ENCODE measurements around the gene CDK19.
A peak's percentile ranks its signal among the peaks of the same experiment; 100 is the strongest.

The CDK19 gene

DNA sequence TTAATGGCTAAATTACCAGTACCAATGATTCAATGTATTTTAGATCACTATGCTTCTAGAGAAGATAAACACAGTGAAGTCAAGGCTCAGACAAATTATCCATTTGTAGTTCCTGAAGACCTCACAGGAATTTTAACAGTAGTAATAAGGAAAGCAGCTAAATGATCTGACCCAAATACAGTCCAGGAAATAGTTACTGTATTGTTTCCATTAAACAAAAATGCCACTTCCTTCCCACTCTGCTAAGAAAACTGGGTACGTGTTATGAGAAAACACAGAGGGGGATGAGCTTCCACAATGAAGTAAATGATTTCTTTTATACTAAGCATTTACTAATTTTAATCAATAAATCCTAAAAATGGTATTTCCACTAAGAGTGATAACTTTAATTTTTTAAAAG lies 127.9 kb downstream of the CDK19 start:
- no peaks in the 10 kb centered on the region for H3F3A ChIP-seq (ENCODE audit: insufficient read depth, low read length)
- no peaks in the 10 kb centered on the region for H3K9me2 ChIP-seq (replicated peaks; ENCODE audit: insufficient read depth, low read length)
- H3K27me3 ChIP-seq (replicated peaks; ENCODE audit: insufficient read depth, low read length), result no peaks in the 10 kb centered on the region
- no peak for DNase-seq
- no peak overlapping the region for H3K4me3 ChIP-seq (ENCODE audit: low read length)
- no peak overlapping the region for H3K9ac ChIP-seq (ENCODE audit: low read length)
- H3K36me3 ChIP-seq (replicated peaks; ENCODE audit: insufficient read depth, low read length), result no peaks in the 10 kb centered on the region
- H3K4me1 ChIP-seq (ENCODE audit: low read length), result no peaks in the 10 kb centered on the region
- H3K4me2 ChIP-seq (ENCODE audit: low read depth, low read length), result no peak overlapping the region
- TF ChIP-seq EZH2 (optimal IDR thresholded peaks at IDR 0.05; ENCODE audit: low read depth, low read length), result no peak
- no peak overlapping the region for H2AFZ ChIP-seq (ENCODE audit: low read length)
- H3K9me3 ChIP-seq (replicated peaks; ENCODE audit: insufficient read depth, low read length), result no peaks in the 10 kb centered on the region
- H4K20me1 ChIP-seq (ENCODE audit: insufficient read depth, low read length), result no peaks in the 10 kb centered on the region
- H3K79me2 ChIP-seq (ENCODE audit: low read length), result no peaks in the 10 kb centered on the region
- H3K27ac ChIP-seq (ENCODE audit: low read length), result no peak overlapping the region

DNA sequence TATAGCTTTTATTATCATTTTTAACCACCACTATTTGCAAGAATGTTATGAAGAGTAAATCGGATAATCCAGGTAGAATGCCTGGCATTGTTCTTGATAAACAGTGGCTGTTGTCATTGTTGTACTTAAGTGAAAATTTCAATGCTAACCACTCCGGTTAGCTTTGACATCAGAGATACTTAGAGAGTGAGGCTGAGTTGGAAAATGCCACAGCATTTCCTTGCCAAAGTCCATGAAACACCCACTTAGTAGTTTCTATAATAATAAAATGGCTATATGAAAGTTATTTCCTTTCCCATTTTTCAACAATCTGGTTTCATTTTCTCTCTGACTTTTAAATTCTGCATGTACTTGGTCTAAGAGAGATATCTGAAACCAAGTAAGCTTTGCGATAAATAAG lies 132.0 kb downstream of the CDK19 start:
- no peak overlapping the region for H3K27ac ChIP-seq (ENCODE audit: low read length)

DNA sequence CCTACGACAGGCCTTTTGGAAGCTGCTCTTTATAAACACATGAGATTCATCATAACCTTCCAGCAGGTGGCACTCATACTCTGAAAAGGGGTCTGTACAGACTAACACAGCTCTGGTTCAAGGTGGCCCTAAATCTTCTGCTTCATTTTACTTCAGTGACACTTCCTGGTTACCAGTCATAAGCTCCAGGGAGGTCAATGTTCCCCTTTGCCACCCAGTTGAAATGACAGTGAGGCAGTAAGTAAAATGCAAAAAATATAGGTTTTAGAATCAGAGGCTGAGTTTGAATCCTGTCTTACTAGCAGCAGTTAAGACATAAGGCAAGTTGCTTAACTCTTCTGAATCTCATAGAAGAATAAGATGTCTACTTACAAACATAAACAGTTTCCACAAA lies 132.8 kb downstream of the CDK19 start:
- no peak overlapping the region for H3K4me3 ChIP-seq (ENCODE audit: low read length)
- no peak overlapping the region for H2AFZ ChIP-seq (ENCODE audit: low read length)
- no peaks in the 10 kb centered on the region for H3K27me3 ChIP-seq (replicated peaks; ENCODE audit: insufficient read depth, low read length)
- no peaks in the 10 kb centered on the region for H3K36me3 ChIP-seq (replicated peaks; ENCODE audit: insufficient read depth, low read length)
- no peaks in the 10 kb centered on the region for H3K9me3 ChIP-seq (replicated peaks; ENCODE audit: insufficient read depth, low read length)
- TF ChIP-seq, protein P1, sequence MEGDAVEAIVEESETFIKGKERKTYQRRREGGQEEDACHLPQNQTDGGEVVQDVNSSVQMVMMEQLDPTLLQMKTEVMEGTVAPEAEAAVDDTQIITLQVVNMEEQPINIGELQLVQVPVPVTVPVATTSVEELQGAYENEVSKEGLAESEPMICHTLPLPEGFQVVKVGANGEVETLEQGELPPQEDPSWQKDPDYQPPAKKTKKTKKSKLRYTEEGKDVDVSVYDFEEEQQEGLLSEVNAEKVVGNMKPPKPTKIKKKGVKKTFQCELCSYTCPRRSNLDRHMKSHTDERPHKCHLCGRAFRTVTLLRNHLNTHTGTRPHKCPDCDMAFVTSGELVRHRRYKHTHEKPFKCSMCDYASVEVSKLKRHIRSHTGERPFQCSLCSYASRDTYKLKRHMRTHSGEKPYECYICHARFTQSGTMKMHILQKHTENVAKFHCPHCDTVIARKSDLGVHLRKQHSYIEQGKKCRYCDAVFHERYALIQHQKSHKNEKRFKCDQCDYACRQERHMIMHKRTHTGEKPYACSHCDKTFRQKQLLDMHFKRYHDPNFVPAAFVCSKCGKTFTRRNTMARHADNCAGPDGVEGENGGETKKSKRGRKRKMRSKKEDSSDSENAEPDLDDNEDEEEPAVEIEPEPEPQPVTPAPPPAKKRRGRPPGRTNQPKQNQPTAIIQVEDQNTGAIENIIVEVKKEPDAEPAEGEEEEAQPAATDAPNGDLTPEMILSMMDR (IDR thresholded peaks at IDR 0.05; ENCODE audit: low read length), result peak; percentile 74
- no peak for TF ChIP-seq EZH2phosphoT487 (IDR thresholded peaks at IDR 0.05; ENCODE audit: low read length)
- no peaks in the 10 kb centered on the region for H3K79me2 ChIP-seq (ENCODE audit: low read length)
- peak; percentile 72 for DNase-seq
- H4K20me1 ChIP-seq (ENCODE audit: insufficient read depth, low read length), result no peaks in the 10 kb centered on the region
- no peaks in the 10 kb centered on the region for H3K9me2 ChIP-seq (replicated peaks; ENCODE audit: insufficient read depth, low read length)
- H3K4me2 ChIP-seq (ENCODE audit: low read depth, low read length), result no peak overlapping the region
- H3K4me1 ChIP-seq (ENCODE audit: low read length), result no peaks in the 10 kb centered on the region
- no peak overlapping the region for H3K27ac ChIP-seq (ENCODE audit: low read length)
- no peak overlapping the region for H3K9ac ChIP-seq (ENCODE audit: low read length)
- H3F3A ChIP-seq (ENCODE audit: insufficient read depth, low read length), result no peaks in the 10 kb centered on the region

More for the DNA sequence above, 132.0 kb downstream of the CDK19 start:
- Histone ChIP-seq H4K20me1 (ENCODE audit: insufficient read depth, low read length) (no peaks in the 10 kb centered on the region), H3F3A (ENCODE audit: insufficient read depth, low read length) (no peaks in the 10 kb centered on the region), H3K79me2 (ENCODE audit: low read length) (no peaks in the 10 kb centered on the region), H3K4me1 (ENCODE audit: low read length) (no peaks in the 10 kb centered on the region), H3K36me3 (replicated peaks; ENCODE audit: insufficient read depth, low read length) (no peaks in the 10 kb centered on the region), H3K4me3 (ENCODE audit: low read length) (no peak overlapping the region), H3K9me2 (replicated peaks; ENCODE audit: insufficient read depth, low read length) (no peaks in the 10 kb centered on the region), H3K4me2 (ENCODE audit: low read depth, low read length) (no peak overlapping the region), H3K9ac (ENCODE audit: low read length) (no peak overlapping the region), H3K9me3 (replicated peaks; ENCODE audit: insufficient read depth, low read length) (no peaks in the 10 kb centered on the region), H2AFZ (ENCODE audit: low read length) (no peak overlapping the region), H3K27me3 (replicated peaks; ENCODE audit: insufficient read depth, low read length) (no peaks in the 10 kb centered on the region)
- DNase-seq, result no peak
- no peak for TF ChIP-seq EZH2phosphoT487 (IDR thresholded peaks at IDR 0.05; ENCODE audit: low read length)
- TF ChIP-seq, protein P1 (IDR thresholded peaks at IDR 0.05; ENCODE audit: low read length), result no peak
- TF ChIP-seq EZH2 (optimal IDR thresholded peaks at IDR 0.05; ENCODE audit: low read depth, low read length), result no peak

DNA sequence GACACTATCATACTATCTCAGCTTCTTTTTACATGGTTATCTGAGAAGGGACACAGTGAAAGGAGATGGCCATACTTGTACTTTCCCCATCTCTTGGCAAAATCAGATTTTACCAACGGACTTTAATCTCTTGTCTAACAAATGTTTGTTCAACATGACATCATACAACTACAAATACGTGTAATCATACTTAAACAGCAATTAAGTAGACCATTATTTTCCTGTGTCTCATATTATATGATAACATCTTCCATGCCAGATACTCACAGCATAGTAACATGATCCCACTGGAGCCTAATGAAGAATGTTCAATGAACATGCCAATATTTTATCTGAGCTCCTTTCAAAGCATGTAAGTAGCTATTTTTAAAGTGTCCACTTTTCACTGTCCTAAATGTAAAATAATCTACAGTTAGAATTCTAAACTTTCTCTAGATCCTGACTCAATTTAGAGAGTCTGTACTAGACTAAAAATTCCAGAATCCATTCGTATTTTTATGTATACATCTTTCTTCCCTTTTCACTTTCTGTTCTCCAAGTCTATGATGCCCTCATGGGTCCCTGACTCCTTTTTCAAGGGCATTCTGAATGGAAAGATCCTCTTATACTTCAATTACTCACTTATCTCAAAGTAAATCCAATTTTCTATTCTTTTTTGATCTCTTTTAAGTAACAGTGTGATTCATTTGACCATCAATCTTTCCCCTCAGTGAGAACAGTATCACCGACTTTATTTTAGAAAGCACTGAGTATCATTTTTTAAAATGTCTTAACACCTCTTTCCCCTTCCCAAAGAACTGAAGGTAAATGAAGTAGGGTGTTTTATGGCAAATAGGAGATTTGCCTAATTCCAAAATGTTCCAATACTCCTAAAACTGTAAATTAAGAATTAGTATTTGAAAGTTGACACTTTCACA lies 133.5 kb downstream of the CDK19 start:
- TF ChIP-seq EZH2phosphoT487 (IDR thresholded peaks at IDR 0.05; ENCODE audit: low read length) (no peak), EZH2 (optimal IDR thresholded peaks at IDR 0.05; ENCODE audit: low read depth, low read length) (no peak)
- TF ChIP-seq, protein P1 (IDR thresholded peaks at IDR 0.05; ENCODE audit: low read length), result no peak
- no peaks in the 10 kb centered on the region for H3F3A ChIP-seq (ENCODE audit: insufficient read depth, low read length)
- no peaks in the 10 kb centered on the region for H3K27me3 ChIP-seq (replicated peaks; ENCODE audit: insufficient read depth, low read length)
- H3K4me3 ChIP-seq (ENCODE audit: low read length), result no peak overlapping the region
- no peak overlapping the region for H3K9ac ChIP-seq (ENCODE audit: low read length)
- no peak overlapping the region for H3K27ac ChIP-seq (ENCODE audit: low read length)
- DNase-seq, result no peak
- H3K4me1 ChIP-seq (ENCODE audit: low read length), result no peaks in the 10 kb centered on the region
- no peak overlapping the region for H3K4me2 ChIP-seq (ENCODE audit: low read depth, low read length)
- no peaks in the 10 kb centered on the region for H3K36me3 ChIP-seq (replicated peaks; ENCODE audit: insufficient read depth, low read length)
- H3K9me2 ChIP-seq (replicated peaks; ENCODE audit: insufficient read depth, low read length), result no peaks in the 10 kb centered on the region
- H3K79me2 ChIP-seq (ENCODE audit: low read length), result no peaks in the 10 kb centered on the region
- H3K9me3 ChIP-seq (replicated peaks; ENCODE audit: insufficient read depth, low read length), result no peaks in the 10 kb centered on the region
- no peaks in the 10 kb centered on the region for H4K20me1 ChIP-seq (ENCODE audit: insufficient read depth, low read length)
- no peak overlapping the region for H2AFZ ChIP-seq (ENCODE audit: low read length)

All from MM.1S (cell line).